ENCODE measurements around the gene PTPRK. TPM values are rescaled to one million over a fixed set of nuclear protein-coding genes. Genes with fewer than 3 reads are reported as not detected.

The PTPRK gene
- total and polyA plus RNA-seq, 2 donors, result 26.7 to 134 TPM

- no peak for DNase-seq (ENCODE audit: extremely low spot score)
- WGBS, result 67% methylated on average over 6 of the region's 6 CpGs
- Histone ChIP-seq H3K36me3 (ENCODE audit: insufficient read depth) (no peaks in the 10 kb centered on the region), H3K27ac (ENCODE audit: low read depth) (no peak overlapping the region), H3K4me1 (ENCODE audit: insufficient read depth) (no peaks in the 10 kb centered on the region), H3K4me3 (ENCODE audit: low read depth, low read length) (no peak overlapping the region)
Observed at GRCh38 chr6:127956260-127956888, 564.0 kb downstream of the PTPRK start.

DNA sequence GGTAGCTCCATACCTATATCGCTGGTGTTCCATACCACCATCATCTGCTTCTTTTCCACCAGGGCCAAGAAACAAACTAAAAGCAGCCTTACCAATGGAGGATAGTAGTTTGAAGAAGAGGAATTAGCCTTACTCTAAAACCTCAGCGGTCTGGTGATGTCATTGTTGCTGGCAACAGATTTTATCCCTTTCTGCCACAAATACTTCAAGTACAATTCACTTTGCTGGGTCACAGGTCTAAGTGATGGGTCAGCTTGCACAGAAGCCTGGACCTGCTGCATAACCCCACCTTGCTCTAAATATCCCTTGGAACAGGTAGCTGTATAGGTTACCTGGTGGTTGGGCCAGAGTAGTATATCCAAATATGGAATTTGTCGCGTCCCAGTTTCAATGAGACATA, 566.3 kb downstream of the PTPRK start:
- H3K27ac ChIP-seq (ENCODE audit: low read depth), result no peak overlapping the region
- H3K4me3 ChIP-seq (ENCODE audit: low read depth, low read length), result no peak overlapping the region
- no peaks in the 10 kb centered on the region for H3K36me3 ChIP-seq (ENCODE audit: insufficient read depth)
- H3K4me1 ChIP-seq (ENCODE audit: insufficient read depth), result no peaks in the 10 kb centered on the region
- WGBS, result 98% methylated on average over 4 of the region's 4 CpGs
- no peak for DNase-seq (ENCODE audit: extremely low spot score)

GRCh38 chr6:127952831-127953230, 567.6 kb downstream of the PTPRK start:
- H3K27ac ChIP-seq (ENCODE audit: low read depth), result no peak overlapping the region
- no peak for DNase-seq (ENCODE audit: extremely low spot score)
- no peaks in the 10 kb centered on the region for H3K36me3 ChIP-seq (ENCODE audit: insufficient read depth)
- no peaks in the 10 kb centered on the region for H3K4me1 ChIP-seq (ENCODE audit: insufficient read depth)
- H3K4me3 ChIP-seq (ENCODE audit: low read depth, low read length), result no peak overlapping the region
- 44% methylated on average over 4 of the region's 4 CpGs for WGBS

GRCh38 chr6:127952176-127952575, 568.2 kb downstream of the PTPRK start:
- Histone ChIP-seq H3K4me1 (ENCODE audit: insufficient read depth) (no peaks in the 10 kb centered on the region), H3K27ac (ENCODE audit: low read depth) (no peak overlapping the region), H3K36me3 (ENCODE audit: insufficient read depth) (no peaks in the 10 kb centered on the region), H3K4me3 (ENCODE audit: low read depth, low read length) (no peak overlapping the region)
- WGBS, result 93% methylated on average over 5 of the region's 5 CpGs
- no peak for DNase-seq (ENCODE audit: extremely low spot score)

- Histone ChIP-seq H3K4me3 (ENCODE audit: low read depth, low read length) (no peak overlapping the region), H3K36me3 (ENCODE audit: insufficient read depth) (no peaks in the 10 kb centered on the region), H3K27ac (ENCODE audit: low read depth) (no peak overlapping the region), H3K4me1 (ENCODE audit: insufficient read depth) (no peaks in the 10 kb centered on the region)
- 87% methylated on average over 2 of the region's 2 CpGs for WGBS
- no peak for DNase-seq (ENCODE audit: extremely low spot score)
Observed at GRCh38 chr6:127951172-127951917, 569.1 kb downstream of the PTPRK start.

- Histone ChIP-seq H3K36me3 (ENCODE audit: insufficient read depth) (no peaks in the 10 kb centered on the region), H3K27ac (ENCODE audit: low read depth) (no peak overlapping the region), H3K4me3 (ENCODE audit: low read depth, low read length) (no peak overlapping the region), H3K4me1 (ENCODE audit: insufficient read depth) (no peaks in the 10 kb centered on the region)
- 93% methylated on average over 8 of the region's 8 CpGs for WGBS
- no peak for DNase-seq (ENCODE audit: extremely low spot score)
Observed at GRCh38 chr6:127950566-127951145, 569.7 kb downstream of the PTPRK start.

DNA sequence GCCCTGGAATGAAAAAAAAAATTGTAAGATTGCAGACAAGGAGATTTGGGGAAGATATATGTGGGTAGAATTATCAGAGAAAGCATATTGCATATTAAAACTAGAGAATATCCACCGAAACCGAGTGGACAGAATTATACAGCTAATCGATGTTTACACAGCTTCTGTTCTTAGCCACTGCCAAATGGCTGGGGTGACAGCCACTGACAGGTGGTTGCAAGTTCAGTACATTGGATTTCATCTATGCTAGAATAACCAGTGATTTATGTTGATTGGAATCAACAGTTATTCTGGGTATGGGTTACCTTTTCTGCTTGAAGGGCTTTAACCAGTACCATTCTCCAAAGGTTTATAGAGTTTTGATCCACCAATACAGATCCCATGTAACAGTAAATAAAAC, 571.1 kb downstream of the PTPRK start:
- Histone ChIP-seq H3K4me3 (ENCODE audit: low read depth, low read length) (no peak overlapping the region), H3K4me1 (ENCODE audit: insufficient read depth) (no peaks in the 10 kb centered on the region), H3K36me3 (ENCODE audit: insufficient read depth) (no peaks in the 10 kb centered on the region), H3K27ac (ENCODE audit: low read depth) (no peak overlapping the region)
- WGBS, result 96% methylated on average over 3 of the region's 3 CpGs
- DNase-seq (ENCODE audit: extremely low spot score), result no peak

DNA sequence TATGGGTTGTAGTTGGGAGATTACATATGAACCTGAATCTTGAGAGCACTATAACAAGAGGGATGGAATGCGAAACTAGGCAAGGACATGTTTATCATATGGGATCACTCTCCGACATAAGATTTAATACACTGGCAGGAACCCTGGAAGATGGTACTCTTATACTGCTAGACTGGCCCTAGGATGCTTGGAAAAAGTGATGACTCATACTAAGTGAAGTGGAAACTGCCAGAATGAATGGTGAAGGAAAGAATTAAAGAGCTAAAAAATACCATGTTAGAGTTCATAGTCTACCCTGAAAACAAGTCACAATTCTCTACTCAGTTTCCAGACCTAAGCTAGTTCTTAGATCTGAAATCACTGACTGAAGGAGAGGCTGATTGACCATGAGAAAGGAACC, 574.0 kb downstream of the PTPRK start:
- WGBS, result 91% methylated on average over 2 of the region's 2 CpGs
- Histone ChIP-seq H3K4me1 (ENCODE audit: insufficient read depth) (no peaks in the 10 kb centered on the region), H3K36me3 (ENCODE audit: insufficient read depth) (no peaks in the 10 kb centered on the region), H3K27ac (ENCODE audit: low read depth) (no peak overlapping the region), H3K4me3 (ENCODE audit: low read depth, low read length) (no peak overlapping the region)
- DNase-seq (ENCODE audit: extremely low spot score), result no peak

- Histone ChIP-seq H3K4me3 (ENCODE audit: low read depth, low read length) (no peak overlapping the region), H3K27ac (ENCODE audit: low read depth) (no peak overlapping the region), H3K36me3 (ENCODE audit: insufficient read depth) (no peaks in the 10 kb centered on the region), H3K4me1 (ENCODE audit: insufficient read depth) (no peaks in the 10 kb centered on the region)
- DNase-seq (ENCODE audit: extremely low spot score), result no peak
- 92% methylated on average over 3 of the region's 3 CpGs for WGBS
Observed at GRCh38 chr6:127945434-127946097, 574.8 kb downstream of the PTPRK start.

- no peak for DNase-seq (ENCODE audit: extremely low spot score)
- no peak overlapping the region for H3K4me3 ChIP-seq (ENCODE audit: low read depth, low read length)
- 86% methylated on average over 5 of the region's 5 CpGs for WGBS
- H3K27ac ChIP-seq (ENCODE audit: low read depth), result no peak overlapping the region
- no peaks in the 10 kb centered on the region for H3K4me1 ChIP-seq (ENCODE audit: insufficient read depth)
- no peaks in the 10 kb centered on the region for H3K36me3 ChIP-seq (ENCODE audit: insufficient read depth)
Observed at GRCh38 chr6:127941228-127941627, 579.2 kb downstream of the PTPRK start.

- peak; percentile 18 for DNase-seq (ENCODE audit: extremely low spot score)
- no peaks in the 10 kb centered on the region for H3K4me1 ChIP-seq (ENCODE audit: insufficient read depth)
- peak overlapping the region; percentile 38 for H3K27ac ChIP-seq (ENCODE audit: low read depth)
- 48% methylated on average over 3 of the region's 3 CpGs for WGBS
- no peak overlapping the region for H3K4me3 ChIP-seq (ENCODE audit: low read depth, low read length)
- no peaks in the 10 kb centered on the region for H3K36me3 ChIP-seq (ENCODE audit: insufficient read depth)
Observed at GRCh38 chr6:127939442-127940066, 580.8 kb downstream of the PTPRK start.

DNA sequence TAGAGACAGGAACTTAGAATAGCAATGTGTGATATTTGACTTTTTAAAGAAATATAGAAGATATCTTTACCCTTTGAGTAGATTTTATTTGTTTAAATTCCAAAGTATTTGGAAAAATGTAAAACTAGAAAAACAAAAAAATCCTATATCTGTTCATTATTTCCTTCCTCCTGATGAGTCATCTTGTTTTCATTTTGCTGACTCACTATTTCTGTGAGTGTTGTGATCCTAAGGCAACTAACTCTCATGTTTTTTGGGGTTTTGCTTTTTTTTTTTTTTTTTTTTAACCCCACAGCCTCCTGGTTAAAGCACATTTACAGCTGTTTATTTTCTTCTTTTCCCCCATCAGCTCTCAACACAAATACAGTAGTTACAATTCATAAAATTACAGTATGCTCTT, 581.7 kb downstream of the PTPRK start:
- Histone ChIP-seq H3K36me3 (ENCODE audit: insufficient read depth) (no peaks in the 10 kb centered on the region), H3K27ac (ENCODE audit: low read depth) (no peak overlapping the region), H3K4me1 (ENCODE audit: insufficient read depth) (no peaks in the 10 kb centered on the region), H3K4me3 (ENCODE audit: low read depth, low read length) (no peak overlapping the region)
- no peak for DNase-seq (ENCODE audit: extremely low spot score)

DNA sequence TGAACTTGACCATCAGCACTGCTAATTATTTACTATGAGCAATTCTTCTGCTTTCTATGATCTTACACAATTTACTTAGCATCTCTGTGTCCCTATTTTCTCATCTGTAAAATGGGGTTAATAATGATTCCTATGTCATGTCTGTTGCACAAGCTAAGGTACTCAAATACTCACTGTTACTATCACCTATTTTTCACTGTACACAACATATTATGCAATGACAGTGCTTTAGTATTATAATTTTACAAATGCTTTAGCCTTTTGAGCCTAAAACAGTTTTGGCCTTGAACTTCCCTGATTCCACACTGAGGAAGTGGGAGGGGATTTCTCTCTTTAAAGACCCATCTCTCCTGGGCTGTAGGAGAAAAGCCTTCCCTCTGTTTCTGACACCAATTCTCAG, 582.7 kb downstream of the PTPRK start:
- no peak for DNase-seq (ENCODE audit: extremely low spot score)
- H3K27ac ChIP-seq (ENCODE audit: low read depth), result no peak overlapping the region

More for the DNA sequence above, 582.7 kb downstream of the PTPRK start:
- Histone ChIP-seq H3K4me3 (ENCODE audit: low read depth, low read length) (no peak overlapping the region), H3K4me1 (ENCODE audit: insufficient read depth) (no peaks in the 10 kb centered on the region), H3K36me3 (ENCODE audit: insufficient read depth) (no peaks in the 10 kb centered on the region)

Measured in urinary bladder (tissue), 4 donors.